SH-SY5Y (cell line): ENCODE measurements around the gene NPTX1.

Experiments
- GATA2 ChIP-seq: IDR thresholded peaks from 2 replicates; pipeline ENCODE4 v1.6.1; 2011; ENCODE audit warnings: mild to moderate bottlenecking, low read depth, low read length
- GATA3 ChIP-seq: IDR thresholded peaks from 2 replicates; pipeline ENCODE4 v1.6.1; 2011; ENCODE audit warnings: low read depth, mild to moderate bottlenecking, low read length, moderate library complexity

DNA sequence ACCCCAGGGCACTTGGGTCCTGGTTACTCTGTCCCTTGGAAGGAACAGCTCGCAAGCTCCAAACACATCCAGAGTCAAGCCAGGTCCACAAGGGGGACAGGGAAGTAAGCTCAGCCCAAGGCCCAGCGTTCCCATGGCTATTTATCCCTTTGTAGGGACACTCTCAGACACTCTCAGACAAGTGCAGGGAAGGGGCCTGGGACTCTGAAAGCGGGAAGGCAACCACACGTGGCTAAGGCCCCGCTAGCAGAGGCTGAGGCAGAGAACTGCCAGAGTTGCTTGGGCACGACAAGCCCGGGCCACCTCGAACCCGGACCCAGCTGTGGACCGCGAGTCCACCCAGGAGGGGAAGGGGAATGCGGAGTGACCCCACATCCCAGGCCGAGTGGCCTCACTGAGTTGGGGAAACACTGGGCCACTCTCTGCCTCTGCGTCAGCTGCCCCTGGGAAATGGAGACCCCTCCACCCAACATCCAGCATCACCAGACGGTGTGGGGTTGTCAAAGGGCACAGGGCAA lies 10.2 kb downstream of the NPTX1 start:
- TF ChIP-seq GATA2 (no peak), GATA3 (no peak)
